ENCODE data around the gene CHD9.
"Not testable (repeated sequence)": the region's sequence is repeated elsewhere in the genome, so short reads cannot be mapped to it uniquely, and the experiment has no call there.

The CHD9 gene

DNA sequence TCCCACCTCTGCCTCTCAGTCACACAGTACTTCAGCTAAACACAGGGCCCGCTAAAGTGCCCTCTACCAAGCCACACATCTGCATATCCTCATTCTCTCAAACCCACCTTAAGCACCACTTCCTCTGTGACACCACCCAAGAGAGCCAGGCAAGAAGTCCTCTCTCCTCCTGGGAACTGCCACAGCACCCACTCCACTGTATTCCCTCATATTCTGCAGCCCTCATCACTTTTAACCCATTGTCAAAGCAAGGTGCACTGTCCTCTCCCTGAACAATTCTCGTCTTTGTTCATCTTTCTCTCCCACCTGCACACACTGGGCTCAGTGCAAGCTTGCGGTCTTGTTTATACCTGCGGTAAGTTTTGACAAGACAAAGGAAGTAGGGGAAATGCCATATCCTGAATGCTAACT is 13.6 kb downstream of the CHD9 start:
- no peak for DNase-seq
- in situ Hi-C loops (cut with MboI; ENCODE audit: low pct_unique_long_range_greater_than_20kb, low sequenced_read_pairs), result no loop called here

GRCh38 chr16:53069772-53070171 is 15.0 kb downstream of the CHD9 start:
- no peak for DNase-seq
- in situ Hi-C loops (cut with MboI; ENCODE audit: low pct_unique_long_range_greater_than_20kb, low sequenced_read_pairs), result no loop called here

GRCh38 chr16:53071748-53072301 is 17.0 kb downstream of the CHD9 start:
- peak; percentile 39 for DNase-seq

GRCh38 chr16:53073022-53073421 is 18.2 kb downstream of the CHD9 start:
- DNase-seq, result no peak
- in situ Hi-C loops (cut with MboI; ENCODE audit: low pct_unique_long_range_greater_than_20kb, low sequenced_read_pairs), result no loop called here

More at GRCh38 chr16:53071748-53072301, 17.0 kb downstream of the CHD9 start:
- in situ Hi-C loops (cut with MboI; ENCODE audit: low pct_unique_long_range_greater_than_20kb, low sequenced_read_pairs), result no loop called here

DNA sequence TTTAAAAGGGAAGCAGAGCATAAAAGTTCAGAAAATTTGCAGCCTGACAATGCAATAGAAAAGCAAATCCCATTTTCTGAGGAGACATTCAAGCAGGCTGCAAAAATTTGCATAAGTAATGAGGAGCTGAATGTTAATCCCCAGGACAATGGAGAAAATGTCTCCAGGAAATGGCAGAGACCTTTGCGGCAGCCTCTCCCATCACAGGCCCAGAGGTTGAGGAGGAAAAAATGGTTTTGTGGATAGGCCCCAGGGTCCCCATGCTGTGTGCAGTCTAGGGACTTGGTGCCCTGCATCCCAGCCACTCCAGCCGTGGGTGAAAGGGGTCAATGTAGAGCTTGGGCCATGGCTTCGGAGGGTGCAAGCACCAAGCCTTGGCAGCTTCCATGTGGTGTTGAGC is 19.5 kb downstream of the CHD9 start:
- DNase-seq; in situ Hi-C loops (cut with MboI; ENCODE audit: low pct_unique_long_range_greater_than_20kb, low sequenced_read_pairs): not testable (repeated sequence)

DNA sequence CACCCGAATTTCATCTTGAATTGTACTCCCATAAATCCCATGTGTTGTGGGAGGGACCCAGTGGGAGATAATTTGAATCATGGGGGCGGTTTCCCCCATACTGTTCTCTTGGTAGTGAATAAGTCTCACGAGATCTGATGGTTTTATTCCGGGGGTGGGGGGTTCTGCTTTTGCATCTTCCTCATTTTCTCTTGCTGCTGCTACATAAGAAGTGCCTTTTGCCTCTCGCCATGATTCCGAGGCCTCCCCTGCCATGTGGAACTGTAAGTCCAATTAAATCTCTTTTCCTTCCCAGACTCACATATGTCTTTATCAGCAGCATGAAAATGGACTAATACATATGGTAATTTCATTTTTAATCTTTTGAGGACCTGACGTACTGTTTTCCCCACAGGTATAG is 20.7 kb downstream of the CHD9 start:
- in situ Hi-C loops (cut with MboI; ENCODE audit: low pct_unique_long_range_greater_than_20kb, low sequenced_read_pairs); DNase-seq: not testable (repeated sequence)

- in situ Hi-C loops (cut with MboI; ENCODE audit: low pct_unique_long_range_greater_than_20kb, low sequenced_read_pairs), result no loop called here
- DNase-seq, result no peak
Observed at GRCh38 chr16:53078247-53078646, 23.5 kb downstream of the CHD9 start.

DNA sequence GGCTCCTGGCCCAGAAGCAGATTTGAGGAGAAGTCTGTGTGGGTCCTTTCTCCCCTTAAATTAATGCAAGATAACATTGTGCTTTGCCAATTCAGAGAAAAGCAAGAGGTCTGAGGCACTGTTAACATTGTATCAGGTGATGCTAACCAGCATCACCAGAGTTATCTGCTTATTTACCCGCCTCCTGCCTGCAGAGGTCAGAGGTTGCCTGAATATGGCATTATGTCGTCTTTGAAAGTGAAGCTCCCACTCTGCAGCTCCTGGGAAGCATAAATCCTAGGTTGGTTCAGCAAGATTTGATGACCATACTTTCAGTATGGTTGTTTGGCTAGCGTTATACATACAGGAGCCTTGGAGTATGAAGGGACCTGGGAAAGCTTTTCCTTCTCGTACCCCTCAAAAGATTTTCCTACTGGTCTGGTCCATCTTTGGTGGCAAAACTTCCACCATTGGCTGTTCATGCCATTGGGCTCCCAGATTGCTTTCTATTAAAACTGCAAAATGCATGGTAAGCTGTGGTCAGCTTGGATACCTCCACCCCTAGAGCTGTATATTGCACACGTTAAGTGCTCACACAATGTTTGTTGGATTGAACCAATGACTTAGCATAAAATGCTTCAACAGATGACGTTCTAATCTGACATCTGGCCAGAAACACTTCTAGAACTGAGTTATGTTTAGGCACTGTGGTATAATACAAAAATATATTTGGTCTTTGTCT is 24.1 kb downstream of the CHD9 start:
- no peak for DNase-seq
- in situ Hi-C loops (cut with MboI; ENCODE audit: low pct_unique_long_range_greater_than_20kb, low sequenced_read_pairs), result no loop called here

DNA sequence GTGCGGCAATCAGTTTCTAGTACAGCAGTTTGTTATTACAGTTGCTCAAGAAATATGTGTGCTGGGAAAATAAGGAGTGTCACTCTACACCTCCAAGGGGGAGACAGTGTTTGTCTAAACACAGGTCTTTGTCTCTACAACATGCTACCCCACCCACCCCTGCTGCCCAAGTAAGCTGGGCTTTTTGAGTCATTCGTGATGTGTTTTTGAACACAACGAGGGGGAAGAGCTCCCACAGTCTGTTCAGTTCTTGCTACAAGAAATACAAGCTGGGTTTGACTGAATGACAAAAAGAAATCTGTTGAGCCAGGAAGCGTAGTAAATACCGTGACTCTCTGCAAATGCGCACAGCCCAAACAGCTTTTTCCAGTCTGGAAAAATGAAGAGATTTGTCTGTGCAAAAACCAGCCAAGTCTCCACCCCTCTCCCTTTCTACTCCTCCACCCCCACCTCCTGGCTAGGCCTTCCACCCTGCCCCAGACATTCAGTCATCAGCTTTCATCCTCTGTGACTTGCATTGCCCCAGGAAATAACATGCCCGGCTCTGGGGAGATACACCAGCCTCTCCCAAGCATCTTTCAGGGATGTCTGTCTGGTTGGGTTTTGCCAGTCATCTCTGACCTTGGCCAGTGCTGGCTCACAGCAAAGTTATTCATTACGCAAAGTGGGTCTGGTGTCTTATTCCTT is 25.7 kb downstream of the CHD9 start:
- in situ Hi-C loops (cut with MboI; ENCODE audit: low pct_unique_long_range_greater_than_20kb, low sequenced_read_pairs), result no loop called here
- DNase-seq, result no peak

- in situ Hi-C loops (cut with MboI; ENCODE audit: low pct_unique_long_range_greater_than_20kb, low sequenced_read_pairs), result no loop called here
- no peak for DNase-seq
Observed at GRCh38 chr16:53081032-53081424, 26.2 kb downstream of the CHD9 start.

- in situ Hi-C loops (cut with MboI; ENCODE audit: low pct_unique_long_range_greater_than_20kb, low sequenced_read_pairs), result no loop called here
- DNase-seq, result no peak
Observed at GRCh38 chr16:53081686-53082407, 27.1 kb downstream of the CHD9 start.

DNA sequence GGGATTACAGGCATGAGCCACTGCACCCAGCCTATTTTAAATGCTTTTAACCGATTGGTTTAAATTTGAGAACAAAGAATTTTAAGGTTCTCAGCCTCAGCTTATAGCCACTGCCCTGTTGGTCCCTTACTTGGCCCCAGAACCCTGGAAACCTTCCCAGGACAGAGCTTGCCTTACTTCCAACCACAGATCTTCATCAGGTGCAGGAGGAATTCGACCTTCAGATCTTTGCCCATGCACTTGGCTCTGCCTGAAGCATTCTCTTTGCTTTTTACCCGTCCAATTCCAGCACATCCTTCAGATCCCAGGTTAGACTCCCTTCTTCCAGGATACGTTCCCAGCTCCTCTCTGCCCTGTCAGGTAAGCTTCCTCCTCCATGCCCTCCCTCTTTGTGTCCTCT is 27.7 kb downstream of the CHD9 start:
- DNase-seq, result no peak
- in situ Hi-C loops (cut with MboI; ENCODE audit: low pct_unique_long_range_greater_than_20kb, low sequenced_read_pairs), result no loop called here

DNA sequence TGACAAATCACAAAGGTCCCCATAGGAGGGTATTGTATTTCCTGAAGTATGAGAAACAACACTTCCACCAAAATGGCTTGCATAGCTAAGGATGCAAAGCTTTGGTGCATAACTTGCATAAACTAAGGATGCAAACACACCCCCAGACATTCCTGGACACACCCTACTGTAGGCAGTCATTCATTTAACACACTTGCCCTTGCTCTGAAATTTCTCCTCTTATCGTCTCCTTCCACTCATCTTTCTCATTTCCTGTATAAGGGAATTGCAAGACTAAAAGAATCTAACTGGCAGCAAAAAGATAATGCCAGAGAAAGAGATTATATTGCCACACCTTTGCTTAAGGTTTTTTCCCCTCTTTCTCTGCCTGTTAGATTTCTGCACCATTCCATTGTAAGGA is 28.3 kb downstream of the CHD9 start:
- in situ Hi-C loops (cut with MboI; ENCODE audit: low pct_unique_long_range_greater_than_20kb, low sequenced_read_pairs), result no loop called here
- DNase-seq, result no peak

- DNase-seq, result no peak
- in situ Hi-C loops (cut with MboI; ENCODE audit: low pct_unique_long_range_greater_than_20kb, low sequenced_read_pairs), result no loop called here
Observed at GRCh38 chr16:53084141-53084541, 29.4 kb downstream of the CHD9 start.

GRCh38 chr16:53084746-53085334 is 30.0 kb downstream of the CHD9 start:
- no peak for DNase-seq
- in situ Hi-C loops (cut with MboI; ENCODE audit: low pct_unique_long_range_greater_than_20kb, low sequenced_read_pairs), result no loop called here

DNA sequence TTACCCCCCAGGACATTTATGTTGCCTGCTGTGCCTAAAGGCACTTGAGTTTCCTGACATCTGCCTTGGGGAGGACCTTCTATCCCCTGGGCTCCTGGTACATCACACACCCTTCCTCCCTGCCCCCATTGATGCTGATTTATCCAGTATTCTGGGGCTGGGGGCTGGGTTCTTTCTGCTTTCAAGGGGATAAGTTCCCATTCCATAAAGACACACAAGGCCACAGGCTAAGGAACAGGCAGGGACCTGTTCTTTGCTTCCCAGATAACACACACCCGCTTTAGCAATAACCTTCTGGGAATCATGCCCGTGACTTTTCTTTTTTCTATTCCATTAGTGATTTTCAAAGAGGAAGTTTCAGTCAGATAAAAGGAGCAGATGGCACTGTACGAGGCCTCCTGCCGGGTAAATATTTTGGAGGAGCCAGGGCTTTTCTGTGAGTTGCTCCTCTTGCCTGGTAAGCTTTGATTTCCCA is 30.6 kb downstream of the CHD9 start:
- in situ Hi-C loops (cut with MboI; ENCODE audit: low pct_unique_long_range_greater_than_20kb, low sequenced_read_pairs), result no loop called here

GRCh38 chr16:53085931-53086421 is 31.2 kb downstream of the CHD9 start:
- in situ Hi-C loops (cut with MboI; ENCODE audit: low pct_unique_long_range_greater_than_20kb, low sequenced_read_pairs), result no loop called here
- no peak for DNase-seq

More for the DNA sequence above, 30.6 kb downstream of the CHD9 start:
- DNase-seq, result no peak

DNA sequence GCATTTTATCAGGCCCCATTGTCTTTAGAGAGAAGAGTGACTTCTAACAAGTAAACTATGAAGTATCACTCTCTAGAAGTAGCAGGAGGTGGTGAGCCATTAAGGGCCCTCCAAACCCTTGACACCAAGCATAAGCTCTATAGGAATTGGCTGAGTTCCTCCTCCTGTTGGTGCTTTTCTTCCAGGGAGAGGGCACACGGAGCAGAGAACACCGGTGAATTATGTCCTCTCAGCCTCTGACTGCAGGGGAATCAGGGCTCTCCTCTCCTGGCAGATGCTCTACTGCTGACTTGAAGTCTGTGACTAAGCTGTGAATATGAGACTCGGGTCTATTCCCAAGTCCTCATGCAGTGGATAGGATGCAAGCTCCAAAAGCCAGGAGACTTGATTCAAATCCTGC is 32.3 kb downstream of the CHD9 start:
- no peak for DNase-seq
- in situ Hi-C loops (cut with MboI; ENCODE audit: low pct_unique_long_range_greater_than_20kb, low sequenced_read_pairs), result no loop called here

All from KBM-7 (cell line).